Endothelial cell of umbilical vein (primary cell): ENCODE results near the gene TRPT1. TPM values are rescaled to one million over a fixed set of nuclear protein-coding genes. Genes with fewer than 3 reads are reported as not detected.
A peak's percentile ranks its signal among the peaks of the same experiment; 100 is the strongest.

ENCODE experiments used
- BruUV-seq: library from RNA; stranded (reverse); fragments of 400-500 nt; replicated peaks from 2 replicates; lab custom pipeline; 2021; lab: Mats Ljungman, UMichigan
- CTCF ChIA-PET: fragments of 300-600, 350-600 bp; sonication (Branson Sonifier 250); formaldehyde crosslinking; loops from one replicate; lab custom pipeline; 2021; ENCODE audit warnings: antibody characterized with exemption, inconsistent platforms; lab: Charles Lee
- POLR2A ChIA-PET: fragments of 300-600, 350-600 bp; sonication (Branson Sonifier 250); formaldehyde crosslinking; loops from one replicate; lab custom pipeline; 2021; ENCODE audit warnings: antibody characterized with exemption, inconsistent platforms; lab: Charles Lee
- DNase-seq: peaks from one replicate; pipeline ENCODE4 v3.0.0-alpha.2; 2011; ENCODE audit warnings: low read depth, low spot score
- FAIRE-seq: peaks from 2 replicates; lab custom pipeline; 2011; peaks lifted over from hg19 to GRCh38; lab: Jason Lieb, UNC
- H2AFZ ChIP-seq: 2 replicates; pipeline ENCODE4 v1.6.0; 2012; ENCODE audit warnings: low read depth, low read length, control low read depth, inconsistent platforms
- H3K27ac ChIP-seq: 2 replicates; pipeline ENCODE4 v1.5.1; 2011; ENCODE audit warnings: low read depth, mild to moderate bottlenecking, control low read depth, low read length, moderate library complexity; ENCODE audit not compliant: insufficient read depth
- H3K27me3 ChIP-seq, 2 experiments: 2 replicates each; pipeline versions ENCODE4 v1.6.0 to v1.6.1; 2011; ENCODE audit warnings: low read length in 2 of 2, mixed read lengths in 1 of 2; ENCODE audit not compliant: control insufficient read depth in 2 of 2, insufficient read depth in 2 of 2
- H3K36me3 ChIP-seq, 2 experiments: 2 replicates in 1 of 2; 3 replicates in 1 of 2; pipeline ENCODE4 v1.5.1; 2011; ENCODE audit warnings: low read length in 2 of 2, mild to moderate bottlenecking in 1 of 2, moderate library complexity in 1 of 2; ENCODE audit not compliant: control insufficient read depth in 2 of 2, insufficient read depth in 2 of 2; ENCODE audit errors: extremely low read depth in 1 of 2
- H3K4me1 ChIP-seq: 3 replicates; pipeline ENCODE4 v1.5.1; 2011; ENCODE audit warnings: mild to moderate bottlenecking, low read length; ENCODE audit not compliant: control insufficient read depth, insufficient read depth; ENCODE audit errors: extremely low read depth
- H3K4me2 ChIP-seq: 2 replicates; pipeline ENCODE4 v1.6.1; 2011; ENCODE audit warnings: low read length, control low read depth, mixed read lengths; ENCODE audit not compliant: insufficient read depth
- H3K4me3 ChIP-seq, 3 experiments: fragments of 200-600 bp in 1 of 3; sonication (generic), shearing (Covaris generic) in 1 of 3; replicated peaks in 1 of 3; 2 replicates each; pipeline ENCODE4 v1.5.1; 2011 to 2016; ENCODE audit warnings: control low read depth in 3 of 3, low read length in 3 of 3, mild to moderate bottlenecking in 2 of 3, inconsistent platforms in 1 of 3, low read depth in 1 of 3, moderate library complexity in 1 of 3; ENCODE audit not compliant: insufficient read depth in 1 of 3
- H3K79me2 ChIP-seq: 2 replicates; pipeline ENCODE4 v1.6.0; 2012; ENCODE audit warnings: low read length, inconsistent platforms; ENCODE audit not compliant: control insufficient read depth, insufficient read depth
- H3K9ac ChIP-seq: replicated peaks from 2 replicates; pipeline ENCODE3; 2011; ENCODE audit warnings: low read length, control low read depth; ENCODE audit not compliant: insufficient read depth; ENCODE audit errors: extremely low read depth
- H3K9me1 ChIP-seq: replicated peaks from 3 replicates; pipeline ENCODE4 v1.6.0; 2011; ENCODE audit warnings: mild to moderate bottlenecking, low read length; ENCODE audit not compliant: control insufficient read depth, insufficient read depth; ENCODE audit errors: extremely low read depth
- H3K9me3 ChIP-seq: replicated peaks from 2 replicates; pipeline ENCODE4 v1.5.1; 2012; ENCODE audit warnings: low read length, inconsistent platforms; ENCODE audit not compliant: control insufficient read depth, insufficient read depth
- H4K20me1 ChIP-seq: replicated peaks from 2 replicates; pipeline ENCODE3; 2011; ENCODE audit warnings: mild to moderate bottlenecking, low read length; ENCODE audit not compliant: control insufficient read depth, insufficient read depth; ENCODE audit errors: extremely low read depth
- CTCF ChIP-seq, 2 donors: IDR thresholded peaks; 1 replicate in 1 of 2; 2 replicates in 1 of 2; pipeline ENCODE4 v1.5.1; 2011; ENCODE audit warnings: low read length in 2 of 2, mild to moderate bottlenecking in 2 of 2, moderate library complexity in 2 of 2, control low read depth in 1 of 2, inconsistent platforms in 1 of 2, low read depth in 1 of 2; ENCODE audit not compliant: insufficient read depth in 1 of 2; ENCODE audit errors: extremely low read depth in 1 of 2
- EZH2 ChIP-seq: IDR thresholded peaks from 2 replicates; pipeline ENCODE4 v1.6.1; 2012; ENCODE audit warnings: borderline replicate concordance, low read depth, mild to moderate bottlenecking, moderate library complexity, low read length, inconsistent platforms; ENCODE audit not compliant: severe bottlenecking
- FOS ChIP-seq: IDR thresholded peaks from 2 replicates; pipeline ENCODE4 v1.6.1; 2011; ENCODE audit warnings: mild to moderate bottlenecking, low read length, moderate library complexity, borderline replicate concordance; ENCODE audit not compliant: insufficient read depth
- GATA2 ChIP-seq: IDR thresholded peaks from 2 replicates; pipeline ENCODE4 v1.7.0; 2011; ENCODE audit warnings: low read depth, mild to moderate bottlenecking, moderate library complexity, mixed read lengths, low read length; ENCODE audit not compliant: insufficient read length, insufficient read depth
- JUN ChIP-seq: IDR thresholded peaks from 2 replicates; pipeline ENCODE4 v1.6.1; 2011; ENCODE audit warnings: borderline replicate concordance, low read depth; ENCODE audit not compliant: insufficient read length, insufficient read depth
- MYC ChIP-seq: IDR thresholded peaks from one replicate; pipeline ENCODE4 v1.6.1; 2011; ENCODE audit warnings: mild to moderate bottlenecking, low read depth, low read length
- POLR2A ChIP-seq: IDR thresholded peaks from 2 replicates; pipeline ENCODE4 v1.6.1; 2012; ENCODE audit warnings: low read depth, mild to moderate bottlenecking, control low read depth, low read length
- POLR2AphosphoS5 ChIP-seq: IDR thresholded peaks from 2 replicates; pipeline ENCODE4 v1.6.1; 2012; ENCODE audit warnings: low read depth, mild to moderate bottlenecking, control low read depth, low read length, moderate library complexity; ENCODE audit not compliant: insufficient read depth
- dilution Hi-C: fragments of 300-500 bp; cut with MboI; formaldehyde crosslinking; loops from one replicate; pipeline ENCODE4 v1.15.0; 2019; ENCODE audit warnings: low sequenced_read_pairs; ENCODE audit not compliant: extremely low pct_ligation_motif_present
- intact Hi-C: fragments of 100-400 bp; cut with micrococcal nuclease; formaldehyde crosslinking; loops from one replicate; pipeline ENCODE4 v1.10.0; 2022
- polyA plus RNA-seq, 4 experiments: library from polyadenylated mRNA; depleted of rRNA in 3 of 4; stranded (reverse) in 3 of 4; unstranded in 1 of 4; fragments of >200 nt; gene quantifications; 2 replicates each; pipeline versions ENCODE4 v1.2.1 to v1.2.3, GENCODE V29; 2011 to 2012; ENCODE audit warnings: missing spikeins in 1 of 4
- total RNA-seq: library from RNA; stranded (reverse); gene quantifications from 2 replicates; pipeline ENCODE4 v1.2.3, GENCODE V29; 2021

The TRPT1 gene
- total and polyA plus RNA-seq, 2 donors (not counting 3 experiments of a cell fraction or from before 2014, with no cell fraction given), result 26.2 to 56.6 TPM

DNA sequence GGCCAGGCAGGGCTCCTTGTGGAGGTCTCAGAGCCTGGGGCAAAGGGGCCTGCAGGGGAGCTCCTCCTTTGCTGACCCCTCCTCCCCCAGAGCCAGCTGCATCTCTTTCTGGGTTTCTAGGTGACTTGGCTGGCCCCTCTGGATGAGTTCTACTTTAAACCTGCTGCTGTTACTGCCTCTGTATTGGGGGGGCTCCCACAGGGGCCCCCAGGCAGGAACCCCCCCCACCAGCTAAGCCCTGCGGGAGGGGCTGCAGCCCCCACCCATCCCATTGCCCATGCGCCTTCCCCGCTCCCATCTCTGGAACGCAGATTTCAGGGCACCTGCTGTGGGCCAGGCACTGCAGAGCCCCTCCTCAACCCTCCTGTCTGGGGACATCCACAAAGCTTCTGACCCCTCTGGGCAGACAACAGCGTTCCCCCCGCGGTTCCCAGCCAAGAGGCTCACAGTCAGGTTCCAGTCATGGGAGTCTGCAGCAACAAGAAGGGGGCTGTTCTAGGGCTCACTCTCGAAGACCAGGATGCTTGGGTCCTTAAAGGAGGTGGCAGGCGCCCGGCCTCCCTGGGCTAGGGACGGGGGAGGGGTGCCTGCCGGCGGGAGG is 24.5 kb upstream of the TRPT1 start:
- no peak overlapping the region for H3K27ac ChIP-seq
- peak overlapping the region; percentile 81 for H2AFZ ChIP-seq
- no peak overlapping the region for H3K9ac ChIP-seq
- BruUV-seq, result no TSS peak
- ChIA-PET POLR2A (no interaction called here), CTCF (interaction anchor here (1.1 to 4.7 kb wide), 6 partner anchors 13 to 54 kb away, joined by 3 to 60 read pairs (median 28); partner anchors contain the start of genes CATSPERZ and FERMT3)
- TF ChIP-seq POLR2A, result no peak
- H3K27me3 ChIP-seq, result no peaks in the 10 kb centered on the region
- peaks cover 0 to 6% of the 10 kb centered on the region in 2 experiments for H3K36me3 ChIP-seq
- H3K79me2 ChIP-seq, result peaks cover 40% of the 10 kb centered on the region
- no peaks in the 10 kb centered on the region for H3K9me1 ChIP-seq
- H3K4me3 ChIP-seq, result peak overlapping the region in 2 of 3 experiments; percentile 11 to 80
- H3K4me2 ChIP-seq, result peak overlapping the region; percentile 47
- peaks cover 30% of the 10 kb centered on the region for H3K4me1 ChIP-seq
- H4K20me1 ChIP-seq, result no peaks in the 10 kb centered on the region
- no peaks in the 10 kb centered on the region for H3K9me3 ChIP-seq
- FAIRE-seq (no peak), DNase-seq (no peak)
- intact Hi-C loops (loop anchor here (1.0 kb wide), 4 partner anchors 13 to 51 kb away; partner anchors contain the start of gene GPR137), dilution Hi-C loops (no loop called here)

DNA sequence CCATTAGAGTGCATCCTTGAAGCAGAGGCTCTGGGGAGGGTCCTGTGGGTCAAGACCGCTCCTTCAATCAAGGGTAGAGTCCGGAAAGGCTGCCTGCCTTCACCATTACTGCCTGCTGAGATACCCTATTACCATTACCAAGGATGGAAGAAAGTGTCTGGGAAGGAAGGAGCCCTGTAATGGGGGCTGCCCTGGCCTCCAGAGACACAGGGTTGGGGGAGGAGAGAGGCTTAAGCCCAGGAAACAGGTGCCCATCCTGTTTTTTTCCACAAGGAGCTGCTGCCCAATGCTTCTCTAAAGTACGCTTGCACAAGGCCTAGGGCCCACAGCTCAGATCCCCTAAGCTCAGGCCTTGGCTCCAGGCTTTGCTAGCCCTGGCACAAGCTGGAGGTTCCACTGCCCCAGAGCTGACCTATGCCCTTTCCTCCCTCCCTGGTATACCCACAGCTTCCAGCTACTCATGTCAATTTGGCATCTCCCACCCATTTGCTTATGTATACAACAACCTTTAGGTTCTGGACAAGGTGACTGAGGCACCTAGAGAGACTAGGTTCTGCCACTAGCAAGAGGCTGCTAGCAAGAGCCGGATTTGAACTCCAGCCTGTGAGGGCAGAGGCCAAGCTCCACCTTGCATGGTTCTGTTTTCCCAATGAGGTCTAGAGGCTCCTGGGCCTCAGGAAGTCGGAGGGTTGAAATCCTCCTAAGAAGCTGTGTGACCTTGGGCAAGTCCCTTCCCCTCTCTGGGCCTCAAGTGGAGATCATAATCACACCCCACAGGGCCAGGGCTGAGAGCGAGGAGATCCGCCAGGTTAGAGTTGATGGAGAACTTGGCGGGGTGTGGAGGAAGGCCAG is 23.8 kb upstream of the TRPT1 start:
- Histone ChIP-seq H4K20me1 (no peaks in the 10 kb centered on the region), H3K27ac (no peak overlapping the region), H3K4me1 (peaks cover 33% of the 10 kb centered on the region), H3K9ac (no peak overlapping the region), H3K79me2 (peaks cover 45% of the 10 kb centered on the region), H2AFZ (no peak overlapping the region), H3K9me3 (no peaks in the 10 kb centered on the region), H3K4me3 (no peak overlapping the region), H3K9me1 (no peaks in the 10 kb centered on the region), H3K27me3 (no peaks in the 10 kb centered on the region), H3K36me3 (peaks cover 0 to under 1% of the 10 kb centered on the region in 2 experiments), H3K4me2 (no peak overlapping the region)
- intact Hi-C loops, result no loop called here
- ChIA-PET CTCF (interaction anchor here (1.1 to 4.7 kb wide), 7 partner anchors 14 to 105 kb away, joined by 3 to 60 read pairs (median 24); partner anchors contain the start of genes CATSPERZ and FERMT3), POLR2A (no interaction called here)
- TF ChIP-seq POLR2A (no peak), CTCF (IDR thresholded peaks at IDR 0.05; ENCODE audit: extremely low read depth in 1 of 2, insufficient read depth in 1 of 2, low read depth in 1 of 2, low read length in 2 of 2) (no peak), EZH2 (no peak), MYC (no peak), FOS (no peak), POLR2AphosphoS5 (no peak), GATA2 (no peak), JUN (no peak)
- dilution Hi-C loops, result no loop called here
- FAIRE-seq (no peak), DNase-seq (no peak)
- no TSS peak for BruUV-seq
